Endothelial cell of umbilical vein (primary cell): Measurements from ENCODE around the gene AP1B1. TPM values are rescaled to one million over a fixed set of nuclear protein-coding genes. Genes with fewer than 3 reads are reported as not detected.

Experiments used
- BruUV-seq: library from RNA; stranded (reverse); fragments of 400-500 nt; replicated peaks from 2 replicates; lab custom pipeline; 2021; lab: Mats Ljungman, UMichigan
- CTCF ChIA-PET: fragments of 300-600, 350-600 bp; sonication (Branson Sonifier 250); formaldehyde crosslinking; loops from one replicate; lab custom pipeline; 2021; ENCODE audit warnings: antibody characterized with exemption, inconsistent platforms; lab: Charles Lee
- POLR2A ChIA-PET: fragments of 300-600, 350-600 bp; sonication (Branson Sonifier 250); formaldehyde crosslinking; loops from one replicate; lab custom pipeline; 2021; ENCODE audit warnings: antibody characterized with exemption, inconsistent platforms; lab: Charles Lee
- DNase-seq: peaks from one replicate; pipeline ENCODE4 v3.0.0-alpha.2; 2011; ENCODE audit warnings: low read depth, low spot score
- FAIRE-seq: peaks from 2 replicates; lab custom pipeline; 2011; peaks lifted over from hg19 to GRCh38; lab: Jason Lieb, UNC
- H2AFZ ChIP-seq: 2 replicates; pipeline ENCODE4 v1.6.0; 2012; ENCODE audit warnings: low read depth, low read length, control low read depth, inconsistent platforms
- H3K27ac ChIP-seq: 2 replicates; pipeline ENCODE4 v1.5.1; 2011; ENCODE audit warnings: low read depth, mild to moderate bottlenecking, control low read depth, low read length, moderate library complexity; ENCODE audit not compliant: insufficient read depth
- H3K27me3 ChIP-seq, 2 experiments: 2 replicates each; pipeline versions ENCODE4 v1.6.0 to v1.6.1; 2011; ENCODE audit warnings: low read length in 2 of 2, mixed read lengths in 1 of 2; ENCODE audit not compliant: control insufficient read depth in 2 of 2, insufficient read depth in 2 of 2
- H3K36me3 ChIP-seq, 2 experiments: 2 replicates in 1 of 2; 3 replicates in 1 of 2; pipeline ENCODE4 v1.5.1; 2011; ENCODE audit warnings: low read length in 2 of 2, mild to moderate bottlenecking in 1 of 2, moderate library complexity in 1 of 2; ENCODE audit not compliant: control insufficient read depth in 2 of 2, insufficient read depth in 2 of 2; ENCODE audit errors: extremely low read depth in 1 of 2
- H3K4me1 ChIP-seq: 3 replicates; pipeline ENCODE4 v1.5.1; 2011; ENCODE audit warnings: mild to moderate bottlenecking, low read length; ENCODE audit not compliant: control insufficient read depth, insufficient read depth; ENCODE audit errors: extremely low read depth
- H3K4me2 ChIP-seq: 2 replicates; pipeline ENCODE4 v1.6.1; 2011; ENCODE audit warnings: low read length, control low read depth, mixed read lengths; ENCODE audit not compliant: insufficient read depth
- H3K4me3 ChIP-seq, 3 experiments: fragments of 200-600 bp in 1 of 3; sonication (generic), shearing (Covaris generic) in 1 of 3; replicated peaks in 1 of 3; 2 replicates each; pipeline ENCODE4 v1.5.1; 2011 to 2016; ENCODE audit warnings: control low read depth in 3 of 3, low read length in 3 of 3, mild to moderate bottlenecking in 2 of 3, inconsistent platforms in 1 of 3, low read depth in 1 of 3, moderate library complexity in 1 of 3; ENCODE audit not compliant: insufficient read depth in 1 of 3
- H3K79me2 ChIP-seq: 2 replicates; pipeline ENCODE4 v1.6.0; 2012; ENCODE audit warnings: low read length, inconsistent platforms; ENCODE audit not compliant: control insufficient read depth, insufficient read depth
- H3K9ac ChIP-seq: replicated peaks from 2 replicates; pipeline ENCODE3; 2011; ENCODE audit warnings: low read length, control low read depth; ENCODE audit not compliant: insufficient read depth; ENCODE audit errors: extremely low read depth
- H3K9me1 ChIP-seq: replicated peaks from 3 replicates; pipeline ENCODE4 v1.6.0; 2011; ENCODE audit warnings: mild to moderate bottlenecking, low read length; ENCODE audit not compliant: control insufficient read depth, insufficient read depth; ENCODE audit errors: extremely low read depth
- H3K9me3 ChIP-seq: replicated peaks from 2 replicates; pipeline ENCODE4 v1.5.1; 2012; ENCODE audit warnings: low read length, inconsistent platforms; ENCODE audit not compliant: control insufficient read depth, insufficient read depth
- H4K20me1 ChIP-seq: replicated peaks from 2 replicates; pipeline ENCODE3; 2011; ENCODE audit warnings: mild to moderate bottlenecking, low read length; ENCODE audit not compliant: control insufficient read depth, insufficient read depth; ENCODE audit errors: extremely low read depth
- EZH2 ChIP-seq: IDR thresholded peaks from 2 replicates; pipeline ENCODE4 v1.6.1; 2012; ENCODE audit warnings: borderline replicate concordance, low read depth, mild to moderate bottlenecking, moderate library complexity, low read length, inconsistent platforms; ENCODE audit not compliant: severe bottlenecking
- FOS ChIP-seq: IDR thresholded peaks from 2 replicates; pipeline ENCODE4 v1.6.1; 2011; ENCODE audit warnings: mild to moderate bottlenecking, low read length, moderate library complexity, borderline replicate concordance; ENCODE audit not compliant: insufficient read depth
- GATA2 ChIP-seq: IDR thresholded peaks from 2 replicates; pipeline ENCODE4 v1.7.0; 2011; ENCODE audit warnings: low read depth, mild to moderate bottlenecking, moderate library complexity, mixed read lengths, low read length; ENCODE audit not compliant: insufficient read length, insufficient read depth
- JUN ChIP-seq: IDR thresholded peaks from 2 replicates; pipeline ENCODE4 v1.6.1; 2011; ENCODE audit warnings: borderline replicate concordance, low read depth; ENCODE audit not compliant: insufficient read length, insufficient read depth
- MYC ChIP-seq: IDR thresholded peaks from one replicate; pipeline ENCODE4 v1.6.1; 2011; ENCODE audit warnings: mild to moderate bottlenecking, low read depth, low read length
- POLR2A ChIP-seq: IDR thresholded peaks from 2 replicates; pipeline ENCODE4 v1.6.1; 2012; ENCODE audit warnings: low read depth, mild to moderate bottlenecking, control low read depth, low read length
- POLR2AphosphoS5 ChIP-seq: IDR thresholded peaks from 2 replicates; pipeline ENCODE4 v1.6.1; 2012; ENCODE audit warnings: low read depth, mild to moderate bottlenecking, control low read depth, low read length, moderate library complexity; ENCODE audit not compliant: insufficient read depth
- dilution Hi-C: fragments of 300-500 bp; cut with MboI; formaldehyde crosslinking; loops from one replicate; pipeline ENCODE4 v1.15.0; 2019; ENCODE audit warnings: low sequenced_read_pairs; ENCODE audit not compliant: extremely low pct_ligation_motif_present
- intact Hi-C: fragments of 100-400 bp; cut with micrococcal nuclease; formaldehyde crosslinking; loops from one replicate; pipeline ENCODE4 v1.10.0; 2022
- polyA plus RNA-seq, 4 experiments: library from polyadenylated mRNA; depleted of rRNA in 3 of 4; stranded (reverse) in 3 of 4; unstranded in 1 of 4; fragments of >200 nt; gene quantifications; 2 replicates each; pipeline versions ENCODE4 v1.2.1 to v1.2.3, GENCODE V29; 2011 to 2012; ENCODE audit warnings: missing spikeins in 1 of 4
- total RNA-seq: library from RNA; stranded (reverse); gene quantifications from 2 replicates; pipeline ENCODE4 v1.2.3, GENCODE V29; 2021
- TF ChIP-seq, protein P1 (sequence below), 2 donors: IDR thresholded peaks; 1 replicate in 1 of 2; 2 replicates in 1 of 2; pipeline ENCODE4 v1.5.1; 2011; ENCODE audit warnings: low read length in 2 of 2, mild to moderate bottlenecking in 2 of 2, moderate library complexity in 2 of 2, control low read depth in 1 of 2, inconsistent platforms in 1 of 2, low read depth in 1 of 2; ENCODE audit not compliant: insufficient read depth in 1 of 2; ENCODE audit errors: extremely low read depth in 1 of 2
- TF ChIP-seq, protein P2 (sequence below): IDR thresholded peaks from 2 replicates; pipeline ENCODE4 v1.6.1; 2011; ENCODE audit not compliant: insufficient read depth, insufficient read length

The AP1B1 gene
- total and polyA plus RNA-seq, 2 donors (not counting 3 experiments of a cell fraction or from before 2014, with no cell fraction given) = 107 to 131 TPM

DNA sequence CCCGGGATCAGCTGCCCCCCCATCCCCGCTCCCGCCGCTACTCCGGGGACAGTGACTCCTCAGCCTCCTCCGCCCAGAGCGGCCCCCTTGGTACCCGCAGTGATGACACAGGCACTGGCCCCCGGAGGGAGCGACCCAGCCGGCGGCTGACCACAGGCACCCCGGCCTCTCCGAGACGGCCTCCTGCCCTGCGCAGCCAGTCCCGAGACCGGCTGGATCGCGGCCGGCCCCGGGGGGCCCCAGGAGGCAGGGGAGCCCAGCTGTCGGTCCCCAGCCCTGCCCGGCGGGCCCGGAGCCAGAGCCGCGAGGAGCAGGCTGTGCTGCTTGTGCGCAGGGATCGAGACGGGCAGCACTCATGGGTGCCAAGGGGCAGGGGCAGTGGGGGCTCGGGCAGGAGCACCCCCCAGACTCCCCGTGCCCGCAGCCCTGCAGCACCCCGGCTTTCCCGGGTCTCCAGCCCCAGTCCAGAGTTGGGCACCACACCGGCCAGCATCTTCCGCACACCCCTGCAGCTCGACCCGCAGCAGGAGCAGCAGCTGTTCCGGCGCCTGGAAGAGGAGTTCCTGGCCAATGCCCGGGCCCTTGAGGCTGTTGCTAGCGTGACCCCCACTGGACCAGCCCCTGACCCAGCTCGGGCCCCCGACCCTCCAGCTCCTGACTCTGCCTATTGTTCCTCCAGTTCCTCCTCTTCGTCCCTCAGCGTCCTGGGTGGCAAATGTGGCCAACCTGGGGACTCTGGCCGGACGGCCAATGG lies 76.7 kb downstream of the AP1B1 start:
- Histone ChIP-seq H3K9ac (peak overlapping the region; percentile 12), H3K9me3 (no peaks in the 10 kb centered on the region), H3K27ac (peak overlapping the region; percentile 80), H3K36me3 (peaks cover 0 to 4% of the 10 kb centered on the region in 2 experiments), H3K4me2 (no peak overlapping the region), H3K4me3 (no peak overlapping the region), H4K20me1 (no peaks in the 10 kb centered on the region), H3K79me2 (peaks cover 9% of the 10 kb centered on the region), H3K9me1 (no peaks in the 10 kb centered on the region), H3K27me3 (peaks cover 24 to 29% of the 10 kb centered on the region in 2 experiments), H2AFZ (no peak overlapping the region), H3K4me1 (peaks cover 40% of the 10 kb centered on the region)
- ChIA-PET POLR2A (no interaction called here), CTCF (interaction anchor here (1.0 to 1.9 kb wide), 3 partner anchors 8 to 38 kb away, joined by 3 to 7 read pairs (median 6); no protein-coding TSS in a partner anchor)
- intact Hi-C loops = no loop called here
- dilution Hi-C loops = no loop called here
- FAIRE-seq (no peak), DNase-seq (no peak)
- no TSS peak for BruUV-seq
- TF ChIP-seq GATA2 = no peak
- TF ChIP-seq JUN = no peak
- no peak for TF ChIP-seq FOS
- no peak for TF ChIP-seq EZH2
- TF ChIP-seq MYC = no peak
- TF ChIP-seq POLR2AphosphoS5 = no peak
- TF ChIP-seq, protein P1, sequence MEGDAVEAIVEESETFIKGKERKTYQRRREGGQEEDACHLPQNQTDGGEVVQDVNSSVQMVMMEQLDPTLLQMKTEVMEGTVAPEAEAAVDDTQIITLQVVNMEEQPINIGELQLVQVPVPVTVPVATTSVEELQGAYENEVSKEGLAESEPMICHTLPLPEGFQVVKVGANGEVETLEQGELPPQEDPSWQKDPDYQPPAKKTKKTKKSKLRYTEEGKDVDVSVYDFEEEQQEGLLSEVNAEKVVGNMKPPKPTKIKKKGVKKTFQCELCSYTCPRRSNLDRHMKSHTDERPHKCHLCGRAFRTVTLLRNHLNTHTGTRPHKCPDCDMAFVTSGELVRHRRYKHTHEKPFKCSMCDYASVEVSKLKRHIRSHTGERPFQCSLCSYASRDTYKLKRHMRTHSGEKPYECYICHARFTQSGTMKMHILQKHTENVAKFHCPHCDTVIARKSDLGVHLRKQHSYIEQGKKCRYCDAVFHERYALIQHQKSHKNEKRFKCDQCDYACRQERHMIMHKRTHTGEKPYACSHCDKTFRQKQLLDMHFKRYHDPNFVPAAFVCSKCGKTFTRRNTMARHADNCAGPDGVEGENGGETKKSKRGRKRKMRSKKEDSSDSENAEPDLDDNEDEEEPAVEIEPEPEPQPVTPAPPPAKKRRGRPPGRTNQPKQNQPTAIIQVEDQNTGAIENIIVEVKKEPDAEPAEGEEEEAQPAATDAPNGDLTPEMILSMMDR (IDR thresholded peaks at IDR 0.05; ENCODE audit: extremely low read depth in 1 of 2, insufficient read depth in 1 of 2, low read depth in 1 of 2, low read length in 2 of 2) = no peak
- TF ChIP-seq, protein P2, sequence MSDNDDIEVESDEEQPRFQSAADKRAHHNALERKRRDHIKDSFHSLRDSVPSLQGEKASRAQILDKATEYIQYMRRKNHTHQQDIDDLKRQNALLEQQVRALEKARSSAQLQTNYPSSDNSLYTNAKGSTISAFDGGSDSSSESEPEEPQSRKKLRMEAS = no peak
- no peak for TF ChIP-seq POLR2A
